GM19023 (cell line): ENCODE measurements around the gene MRPL38.

Experiments
- ATAC-seq: cut with Tn5 transposase; IDR thresholded peaks from one replicate; pipeline ENCODE4 v1.9.1; 2021; ENCODE audit warnings: mild to moderate bottlenecking, moderate library complexity; ENCODE audit not compliant: unreplicated experiment

Gene MRPL38

DNA sequence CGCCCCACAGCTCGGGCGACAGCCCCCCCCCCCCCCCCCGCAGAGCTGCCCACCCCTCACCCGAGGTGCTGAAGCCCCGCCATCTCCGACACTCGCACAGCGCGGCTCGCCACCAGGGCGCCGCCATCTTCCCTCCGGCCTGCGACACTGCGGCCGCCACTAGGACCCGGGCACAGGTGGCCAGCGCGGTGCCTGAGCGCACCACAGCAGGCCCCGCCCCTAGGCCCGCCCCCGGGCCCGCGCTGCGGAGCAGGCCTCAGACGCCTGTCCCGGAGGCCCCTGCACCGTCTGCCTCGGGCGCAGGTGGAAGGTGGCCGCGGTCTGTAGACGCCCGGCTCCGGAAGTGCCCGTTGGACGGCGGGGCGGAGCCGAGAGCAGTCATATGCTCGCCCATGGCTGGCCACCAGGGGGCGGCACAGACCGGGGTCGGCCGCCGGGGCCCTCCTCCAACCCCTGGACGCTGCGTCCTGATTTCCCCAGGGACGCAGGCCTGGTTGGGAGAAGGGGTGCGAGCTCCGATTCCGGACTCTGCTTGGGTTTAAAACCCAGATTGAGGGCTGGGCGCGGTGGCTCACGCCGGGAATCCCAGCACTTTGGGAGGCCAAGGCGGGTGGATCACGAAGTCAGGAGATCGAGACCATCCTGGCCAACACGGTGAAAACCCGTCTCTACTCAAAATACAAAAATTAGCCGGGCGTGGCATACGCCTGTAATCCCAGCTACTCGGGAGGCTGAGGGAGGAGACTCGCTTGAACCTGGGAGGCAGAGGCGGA is at the start of gene MRPL38:
Gene MRPL38, minus strand, starts transcription at position 136 of the 773 bp plus-strand sequence. Its CDS starts 9 bp downstream, at position 127.
- peak; percentile 93 for ATAC-seq

DNA sequence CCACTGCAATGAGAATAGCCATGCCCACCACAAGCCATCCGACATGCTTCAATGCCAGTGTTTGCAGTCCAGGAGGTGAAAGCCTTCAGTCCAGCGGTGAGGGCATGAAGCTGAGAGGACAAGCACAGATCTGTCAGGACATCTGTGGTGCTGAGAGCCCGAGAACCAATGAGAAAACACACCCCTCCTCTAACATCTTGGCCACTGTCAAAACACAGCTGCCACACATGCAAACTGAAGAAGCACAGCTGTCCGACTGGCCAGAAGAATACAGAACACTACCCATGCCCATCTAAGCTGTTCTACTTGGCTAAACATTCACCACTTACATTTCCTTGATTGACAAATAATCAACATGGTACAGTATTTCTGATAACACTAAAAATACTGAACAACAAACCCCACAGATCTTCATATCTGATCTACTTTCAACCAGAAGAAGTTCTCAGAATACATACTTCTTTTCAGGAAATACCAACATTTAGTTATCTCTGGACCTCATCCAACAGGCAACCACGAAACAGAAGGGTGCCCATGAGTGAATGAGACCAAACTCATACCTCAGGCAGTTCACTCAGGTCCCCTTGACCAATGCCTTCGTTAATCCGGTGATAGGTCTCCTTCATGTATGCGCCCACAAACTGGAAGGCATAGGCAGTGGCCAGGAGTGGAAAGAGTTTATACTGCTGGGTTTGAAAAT is 46.3 kb upstream of the MRPL38 start:
- no peak for ATAC-seq

DNA sequence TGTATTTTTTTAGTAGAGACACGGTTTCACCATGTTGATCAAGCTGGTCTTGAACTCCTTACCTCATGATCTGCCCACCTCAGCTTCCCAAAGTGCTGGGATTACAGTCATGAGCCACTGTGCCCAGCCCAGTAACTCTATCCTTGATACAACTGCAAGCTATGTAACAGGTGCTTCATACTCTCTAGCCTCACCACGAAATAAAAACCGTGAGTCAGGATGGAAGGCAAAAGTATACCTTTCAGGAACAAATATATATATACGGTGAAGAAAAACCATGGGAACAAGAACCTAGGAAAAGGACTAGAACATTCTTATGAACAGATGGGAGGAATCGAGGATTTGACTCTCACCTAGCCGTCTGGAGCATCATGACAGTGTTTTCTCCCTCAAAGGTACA is 45.7 kb upstream of the MRPL38 start:
- ATAC-seq, result no peak

- no peak for ATAC-seq
Observed at GRCh38 chr17:75945211-75945610, 40.5 kb upstream of the MRPL38 start.

DNA sequence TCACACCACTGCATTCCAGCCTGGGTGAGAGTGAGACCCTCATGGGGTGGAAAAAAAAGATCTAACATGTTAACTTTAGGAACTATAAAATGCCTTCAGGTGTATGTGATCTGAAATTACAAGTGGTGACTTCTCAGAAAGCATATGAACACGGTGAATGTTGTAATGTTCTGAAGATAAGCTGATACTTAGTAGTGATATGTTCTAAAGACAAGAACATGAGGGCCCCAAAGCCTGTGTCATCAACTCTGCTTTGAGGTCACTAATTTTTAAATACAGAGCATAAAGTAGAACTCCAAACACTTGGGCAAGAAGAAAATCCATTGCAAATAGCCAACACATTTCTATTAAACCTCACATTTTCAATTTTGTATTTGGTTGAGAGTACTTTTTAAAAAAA is 38.8 kb upstream of the MRPL38 start:
- no peak for ATAC-seq

GRCh38 chr17:75942473-75942872 is 37.8 kb upstream of the MRPL38 start:
- ATAC-seq, result no peak

DNA sequence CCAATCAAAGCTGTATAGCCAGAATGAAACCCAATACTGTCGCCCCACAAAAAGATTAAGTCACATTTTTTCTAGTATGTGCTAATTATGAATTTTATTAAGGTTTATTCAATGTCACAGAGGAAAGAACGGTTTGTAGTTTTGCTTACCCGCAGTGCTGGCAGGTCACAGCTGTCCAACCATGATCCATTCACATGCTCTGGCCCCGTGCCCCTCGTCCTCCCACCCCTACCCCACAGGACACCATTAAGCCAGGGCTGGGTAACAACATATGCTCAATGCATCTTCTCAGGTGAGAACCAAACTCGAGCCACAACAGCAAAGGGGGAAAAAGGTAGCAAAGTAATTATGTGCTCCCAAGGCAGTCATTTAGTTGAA is 36.7 kb upstream of the MRPL38 start:
- ATAC-seq, result no peak

GRCh38 chr17:75940727-75941441 is 36.2 kb upstream of the MRPL38 start, which contains the start of gene FBF1:
TSS of gene FBF1 (minus strand) at chr17:75941042. CDS start at chr17:75938149, 2,893 bp downstream.
- peak; percentile 90 for ATAC-seq

DNA sequence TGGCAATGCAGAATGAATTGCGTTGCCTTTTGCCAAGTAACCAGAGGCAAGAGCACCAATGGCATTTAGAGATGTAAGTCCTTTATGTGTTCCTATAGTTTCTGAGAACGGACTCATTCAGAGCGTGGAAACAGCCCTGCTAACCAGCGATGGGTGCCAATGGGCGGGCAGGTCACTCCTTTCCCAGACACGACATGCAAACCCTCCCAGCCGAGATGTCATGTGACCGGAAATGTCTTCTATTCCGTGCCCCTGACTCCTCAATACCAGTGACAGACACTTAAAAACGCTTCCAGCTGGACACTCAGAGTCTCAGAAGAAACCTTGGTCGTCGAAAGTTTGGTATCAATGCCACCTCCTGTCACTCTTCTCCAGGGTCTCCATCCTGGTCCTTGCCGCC is 33.0 kb upstream of the MRPL38 start:
- no peak for ATAC-seq

DNA sequence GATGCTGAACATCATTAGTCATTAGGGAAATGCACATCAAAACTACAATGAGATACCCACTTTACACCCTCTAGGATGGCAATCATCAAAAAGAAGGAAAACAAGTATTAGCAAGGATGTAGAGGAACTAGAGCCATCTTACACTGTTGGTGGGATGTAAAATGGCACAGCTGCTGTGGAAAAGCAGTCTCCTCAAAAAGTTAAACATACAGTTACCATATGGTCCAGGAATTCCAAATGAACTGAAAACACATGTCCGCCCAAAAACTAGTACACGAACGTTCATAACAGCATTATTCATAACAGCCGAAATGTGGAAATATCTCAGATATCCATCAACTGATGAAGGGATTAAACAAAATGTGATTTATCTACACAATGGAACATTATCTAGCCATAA is 29.1 kb upstream of the MRPL38 start:
- ATAC-seq, result no peak

DNA sequence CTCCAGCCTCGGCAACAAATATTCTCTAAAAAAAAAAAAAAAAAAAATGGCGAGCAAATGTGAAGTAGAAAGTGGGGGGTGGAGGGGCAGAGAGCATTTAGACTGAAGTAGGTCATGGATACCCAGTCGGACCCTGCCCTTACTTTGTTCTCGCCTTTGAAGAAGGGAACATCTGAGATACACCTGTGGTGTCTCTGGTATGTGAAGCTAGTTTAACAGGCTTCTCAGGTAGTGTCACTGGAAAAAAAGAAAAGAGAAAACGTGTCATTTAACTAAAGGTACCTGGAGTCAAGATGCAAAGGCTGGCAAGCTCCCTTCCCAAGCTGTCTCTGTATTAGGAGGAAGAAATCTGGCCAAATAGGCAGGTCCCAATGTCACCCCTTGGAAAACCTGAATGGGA is 28.2 kb upstream of the MRPL38 start:
- ATAC-seq, result no peak

DNA sequence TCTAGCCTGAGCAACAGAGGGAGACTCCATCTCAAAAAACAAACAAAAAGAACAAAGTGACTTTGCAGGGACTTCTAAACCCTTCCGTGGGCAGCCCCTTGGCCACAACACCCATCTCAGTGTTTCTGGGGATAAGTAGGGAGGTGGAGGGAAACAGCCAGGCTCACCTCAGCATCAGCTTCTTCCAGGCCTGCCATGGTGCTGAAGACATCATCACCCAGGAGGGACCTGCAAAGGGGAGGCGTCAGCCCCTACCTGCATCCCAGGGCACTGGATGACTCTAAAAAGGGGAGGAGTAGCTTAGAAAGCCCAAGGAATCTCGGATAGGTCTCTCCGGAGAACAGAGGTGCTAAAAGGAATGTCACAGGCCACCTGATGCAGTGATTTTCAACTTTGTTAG is 26.4 kb upstream of the MRPL38 start:
- no peak for ATAC-seq

DNA sequence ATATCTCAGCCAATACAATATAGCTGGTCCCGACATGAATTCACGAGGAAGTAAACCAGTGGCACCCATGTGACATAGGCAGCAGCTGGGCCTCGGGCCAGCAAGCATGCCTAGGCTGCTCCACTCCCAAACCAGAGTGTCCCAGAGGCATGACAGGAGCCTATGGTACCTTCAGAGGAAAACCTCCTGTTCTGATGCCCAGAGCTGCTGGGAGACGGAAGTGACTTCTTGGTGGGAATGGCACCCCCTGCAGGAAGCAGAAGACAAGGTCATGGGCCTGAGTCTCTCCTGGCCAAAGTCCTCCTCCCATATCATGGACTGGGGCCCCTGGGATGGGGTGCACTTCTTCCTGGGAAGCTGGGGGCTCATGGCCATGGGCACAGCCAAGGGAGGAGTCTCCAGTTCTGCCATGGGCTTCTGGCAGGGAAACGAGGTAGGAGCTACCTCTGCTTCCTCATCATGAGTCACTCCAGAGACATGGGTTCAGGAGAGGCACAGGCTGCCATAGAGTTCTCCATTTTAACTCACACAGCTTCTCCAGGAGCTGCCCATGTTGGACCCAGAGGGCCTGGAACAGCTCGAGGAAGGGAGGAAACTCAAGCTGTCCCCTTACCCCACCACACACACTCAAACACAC is 22.7 kb upstream of the MRPL38 start:
- ATAC-seq, result no peak

- ATAC-seq, result no peak
Observed at GRCh38 chr17:75926456-75926855, 21.8 kb upstream of the MRPL38 start.

- no peak for ATAC-seq
Observed at GRCh38 chr17:75925912-75926311, 21.2 kb upstream of the MRPL38 start.

DNA sequence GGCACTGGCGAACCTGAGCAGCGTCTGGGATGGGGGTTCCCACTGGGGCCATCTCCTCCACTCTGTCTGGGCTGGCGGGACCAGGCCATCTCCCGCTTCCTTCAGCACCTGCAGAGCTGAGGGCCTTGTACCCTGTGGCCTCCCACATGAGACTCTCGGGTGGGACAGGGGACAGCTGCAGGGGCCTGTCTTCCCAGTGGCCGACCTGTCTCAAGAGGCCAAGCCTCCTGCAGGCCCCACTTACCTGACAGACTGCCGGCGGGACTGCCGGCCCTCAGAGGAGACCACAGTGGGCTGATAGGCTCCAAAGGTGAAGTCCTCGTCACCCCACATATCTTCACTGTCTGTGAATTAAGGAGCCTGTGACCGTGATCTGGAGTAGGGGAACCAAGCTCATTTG is 20.4 kb upstream of the MRPL38 start:
- ATAC-seq, result no peak

- no peak for ATAC-seq
Observed at GRCh38 chr17:75922963-75923874, 18.5 kb upstream of the MRPL38 start.

DNA sequence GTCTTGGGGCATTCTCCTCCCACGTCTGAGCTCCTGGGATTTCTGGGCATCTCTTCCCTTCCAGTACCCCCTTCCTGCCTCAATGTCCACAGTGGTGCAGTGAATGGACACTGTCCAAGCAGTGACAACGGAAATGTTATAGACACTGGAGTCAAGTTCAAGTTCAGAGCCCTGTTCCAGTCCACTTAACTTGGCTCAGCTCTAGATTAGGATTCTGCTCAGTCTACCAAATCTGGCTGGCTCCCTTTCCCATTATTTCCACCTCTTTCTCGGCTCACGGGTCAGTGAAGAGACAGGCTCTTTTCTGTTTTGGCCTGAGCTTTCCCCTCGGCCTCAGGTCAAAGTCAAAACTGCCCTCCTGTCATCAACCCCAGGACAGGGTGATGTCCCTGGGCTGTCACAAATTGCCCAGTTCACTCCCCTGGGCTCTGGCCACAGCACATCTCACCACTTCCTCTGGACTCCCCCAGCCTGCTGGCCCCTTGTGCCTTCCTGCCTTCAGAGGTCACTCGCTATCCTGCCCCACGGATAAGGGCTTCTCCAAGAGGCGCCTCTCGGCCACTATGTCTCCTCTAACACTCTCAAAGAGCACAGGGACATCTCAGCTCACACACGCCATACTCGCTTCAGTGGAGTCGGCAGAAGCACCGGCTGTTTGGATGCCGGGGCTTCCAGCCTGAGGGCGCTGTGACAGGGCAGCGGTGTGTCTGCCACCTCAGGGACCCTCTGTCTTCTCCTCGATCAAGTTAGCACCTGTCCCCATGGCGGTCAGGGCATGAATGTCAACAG is 17.7 kb upstream of the MRPL38 start:
- ATAC-seq, result no peak

DNA sequence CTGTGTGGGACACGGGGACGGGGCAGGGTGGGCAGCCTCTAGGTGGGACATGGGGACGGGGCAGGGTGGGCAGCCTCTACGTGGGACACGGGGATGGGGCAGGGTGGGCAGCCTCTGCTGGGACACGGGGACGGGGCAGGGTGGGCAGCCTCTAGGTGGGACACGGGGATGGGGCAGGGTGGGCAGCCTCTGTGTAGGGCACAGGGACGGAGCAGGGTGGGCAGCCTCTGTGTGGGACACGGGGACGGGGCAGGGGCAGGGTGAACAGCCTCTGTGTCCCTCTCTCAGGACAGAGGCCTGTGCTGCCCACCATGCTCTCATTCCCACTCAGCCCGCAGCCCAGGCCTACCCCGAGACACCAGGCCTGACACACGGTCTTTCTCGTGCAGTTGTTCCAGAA is 16.9 kb upstream of the MRPL38 start:
- ATAC-seq, result no peak
